ENCODE data around the gene PDHX. TPM values are rescaled to one million over a fixed set of nuclear protein-coding genes. Genes with fewer than 3 reads are reported as not detected.

PDHX gene
- total RNA-seq, 1 donor from 2014 or later: 47.1 TPM

GRCh38 chr11:34957606-34958005 is 41.2 kb downstream of the PDHX start:
- no peak for DNase-seq

GRCh38 chr11:34959770-34960169 is 43.4 kb downstream of the PDHX start:
- no peak for DNase-seq

GRCh38 chr11:34960277-34960676 is 43.9 kb downstream of the PDHX start:
- no peak for DNase-seq

GRCh38 chr11:34962034-34962433 is 45.6 kb downstream of the PDHX start:
- DNase-seq: no peak

- DNase-seq: no peak
Observed at GRCh38 chr11:34963351-34963750, 46.9 kb downstream of the PDHX start.

- DNase-seq: no peak
Observed at GRCh38 chr11:34964610-34965331, 48.4 kb downstream of the PDHX start.

- no peak for DNase-seq
Observed at GRCh38 chr11:34968862-34969261, 52.4 kb downstream of the PDHX start.

- no peak for DNase-seq
Observed at GRCh38 chr11:34970033-34970432, 53.6 kb downstream of the PDHX start.

- no peak for DNase-seq
Observed at GRCh38 chr11:34970480-34970879, 54.1 kb downstream of the PDHX start.

- no peak for DNase-seq
Observed at GRCh38 chr11:34971928-34972327, 55.5 kb downstream of the PDHX start.

- no peak for DNase-seq
Observed at GRCh38 chr11:34972366-34972765, 55.9 kb downstream of the PDHX start.

GRCh38 chr11:34972892-34973291 is 56.5 kb downstream of the PDHX start:
- DNase-seq: no peak

- no peak for DNase-seq
Observed at GRCh38 chr11:34975482-34975881, 59.1 kb downstream of the PDHX start.

- DNase-seq: no peak
Observed at GRCh38 chr11:34976496-34977088, 60.2 kb downstream of the PDHX start.

- no peak for DNase-seq
Observed at GRCh38 chr11:34977089-34977912, 60.9 kb downstream of the PDHX start.

- no peak for DNase-seq
Observed at GRCh38 chr11:34978236-34979191, 62.1 kb downstream of the PDHX start.

- no peak for DNase-seq
Observed at GRCh38 chr11:34984514-34984913, 68.1 kb downstream of the PDHX start.

GRCh38 chr11:34986883-34987520 is 70.6 kb downstream of the PDHX start:
- DNase-seq: no peak

GRCh38 chr11:34987617-34988016 is 71.2 kb downstream of the PDHX start:
- no peak for DNase-seq

- DNase-seq: no peak
Observed at GRCh38 chr11:34988294-34989255, 72.2 kb downstream of the PDHX start.
